Endothelial cell of umbilical vein (primary cell): ENCODE results near the gene UBAC1. TPM values are rescaled to one million over a fixed set of nuclear protein-coding genes. Genes with fewer than 3 reads are reported as not detected.

Source experiments
- BruUV-seq: library from RNA; stranded (reverse); fragments of 400-500 nt; replicated peaks from 2 replicates; lab custom pipeline; 2021; lab: Mats Ljungman, UMichigan
- CTCF ChIA-PET: fragments of 300-600, 350-600 bp; sonication (Branson Sonifier 250); formaldehyde crosslinking; loops from one replicate; lab custom pipeline; 2021; ENCODE audit warnings: antibody characterized with exemption, inconsistent platforms; lab: Charles Lee
- POLR2A ChIA-PET: fragments of 300-600, 350-600 bp; sonication (Branson Sonifier 250); formaldehyde crosslinking; loops from one replicate; lab custom pipeline; 2021; ENCODE audit warnings: antibody characterized with exemption, inconsistent platforms; lab: Charles Lee
- DNase-seq: peaks from one replicate; pipeline ENCODE4 v3.0.0-alpha.2; 2011; ENCODE audit warnings: low read depth, low spot score
- FAIRE-seq: peaks from 2 replicates; lab custom pipeline; 2011; peaks lifted over from hg19 to GRCh38; lab: Jason Lieb, UNC
- H2AFZ ChIP-seq: 2 replicates; pipeline ENCODE4 v1.6.0; 2012; ENCODE audit warnings: low read depth, low read length, control low read depth, inconsistent platforms
- H3K27ac ChIP-seq: 2 replicates; pipeline ENCODE4 v1.5.1; 2011; ENCODE audit warnings: low read depth, mild to moderate bottlenecking, control low read depth, low read length, moderate library complexity; ENCODE audit not compliant: insufficient read depth
- H3K27me3 ChIP-seq, 2 experiments: 2 replicates each; pipeline versions ENCODE4 v1.6.0 to v1.6.1; 2011; ENCODE audit warnings: low read length in 2 of 2, mixed read lengths in 1 of 2; ENCODE audit not compliant: control insufficient read depth in 2 of 2, insufficient read depth in 2 of 2
- H3K36me3 ChIP-seq, 2 experiments: 2 replicates in 1 of 2; 3 replicates in 1 of 2; pipeline ENCODE4 v1.5.1; 2011; ENCODE audit warnings: low read length in 2 of 2, mild to moderate bottlenecking in 1 of 2, moderate library complexity in 1 of 2; ENCODE audit not compliant: control insufficient read depth in 2 of 2, insufficient read depth in 2 of 2; ENCODE audit errors: extremely low read depth in 1 of 2
- H3K4me1 ChIP-seq: 3 replicates; pipeline ENCODE4 v1.5.1; 2011; ENCODE audit warnings: mild to moderate bottlenecking, low read length; ENCODE audit not compliant: control insufficient read depth, insufficient read depth; ENCODE audit errors: extremely low read depth
- H3K4me2 ChIP-seq: 2 replicates; pipeline ENCODE4 v1.6.1; 2011; ENCODE audit warnings: low read length, control low read depth, mixed read lengths; ENCODE audit not compliant: insufficient read depth
- H3K4me3 ChIP-seq, 3 experiments: fragments of 200-600 bp in 1 of 3; sonication (generic), shearing (Covaris generic) in 1 of 3; replicated peaks in 1 of 3; 2 replicates each; pipeline ENCODE4 v1.5.1; 2011 to 2016; ENCODE audit warnings: control low read depth in 3 of 3, low read length in 3 of 3, mild to moderate bottlenecking in 2 of 3, inconsistent platforms in 1 of 3, low read depth in 1 of 3, moderate library complexity in 1 of 3; ENCODE audit not compliant: insufficient read depth in 1 of 3
- H3K79me2 ChIP-seq: 2 replicates; pipeline ENCODE4 v1.6.0; 2012; ENCODE audit warnings: low read length, inconsistent platforms; ENCODE audit not compliant: control insufficient read depth, insufficient read depth
- H3K9ac ChIP-seq: replicated peaks from 2 replicates; pipeline ENCODE3; 2011; ENCODE audit warnings: low read length, control low read depth; ENCODE audit not compliant: insufficient read depth; ENCODE audit errors: extremely low read depth
- H3K9me1 ChIP-seq: replicated peaks from 3 replicates; pipeline ENCODE4 v1.6.0; 2011; ENCODE audit warnings: mild to moderate bottlenecking, low read length; ENCODE audit not compliant: control insufficient read depth, insufficient read depth; ENCODE audit errors: extremely low read depth
- H3K9me3 ChIP-seq: replicated peaks from 2 replicates; pipeline ENCODE4 v1.5.1; 2012; ENCODE audit warnings: low read length, inconsistent platforms; ENCODE audit not compliant: control insufficient read depth, insufficient read depth
- H4K20me1 ChIP-seq: replicated peaks from 2 replicates; pipeline ENCODE3; 2011; ENCODE audit warnings: mild to moderate bottlenecking, low read length; ENCODE audit not compliant: control insufficient read depth, insufficient read depth; ENCODE audit errors: extremely low read depth
- CTCF ChIP-seq, 2 donors: IDR thresholded peaks; 1 replicate in 1 of 2; 2 replicates in 1 of 2; pipeline ENCODE4 v1.5.1; 2011; ENCODE audit warnings: low read length in 2 of 2, mild to moderate bottlenecking in 2 of 2, moderate library complexity in 2 of 2, control low read depth in 1 of 2, inconsistent platforms in 1 of 2, low read depth in 1 of 2; ENCODE audit not compliant: insufficient read depth in 1 of 2; ENCODE audit errors: extremely low read depth in 1 of 2
- EZH2 ChIP-seq: IDR thresholded peaks from 2 replicates; pipeline ENCODE4 v1.6.1; 2012; ENCODE audit warnings: borderline replicate concordance, low read depth, mild to moderate bottlenecking, moderate library complexity, low read length, inconsistent platforms; ENCODE audit not compliant: severe bottlenecking
- FOS ChIP-seq: IDR thresholded peaks from 2 replicates; pipeline ENCODE4 v1.6.1; 2011; ENCODE audit warnings: mild to moderate bottlenecking, low read length, moderate library complexity, borderline replicate concordance; ENCODE audit not compliant: insufficient read depth
- GATA2 ChIP-seq: IDR thresholded peaks from 2 replicates; pipeline ENCODE4 v1.7.0; 2011; ENCODE audit warnings: low read depth, mild to moderate bottlenecking, moderate library complexity, mixed read lengths, low read length; ENCODE audit not compliant: insufficient read length, insufficient read depth
- JUN ChIP-seq: IDR thresholded peaks from 2 replicates; pipeline ENCODE4 v1.6.1; 2011; ENCODE audit warnings: borderline replicate concordance, low read depth; ENCODE audit not compliant: insufficient read length, insufficient read depth
- MAX ChIP-seq: IDR thresholded peaks from 2 replicates; pipeline ENCODE4 v1.6.1; 2011; ENCODE audit not compliant: insufficient read depth, insufficient read length
- MYC ChIP-seq: IDR thresholded peaks from one replicate; pipeline ENCODE4 v1.6.1; 2011; ENCODE audit warnings: mild to moderate bottlenecking, low read depth, low read length
- POLR2A ChIP-seq: IDR thresholded peaks from 2 replicates; pipeline ENCODE4 v1.6.1; 2012; ENCODE audit warnings: low read depth, mild to moderate bottlenecking, control low read depth, low read length
- POLR2AphosphoS5 ChIP-seq: IDR thresholded peaks from 2 replicates; pipeline ENCODE4 v1.6.1; 2012; ENCODE audit warnings: low read depth, mild to moderate bottlenecking, control low read depth, low read length, moderate library complexity; ENCODE audit not compliant: insufficient read depth
- dilution Hi-C: fragments of 300-500 bp; cut with MboI; formaldehyde crosslinking; loops from one replicate; pipeline ENCODE4 v1.15.0; 2019; ENCODE audit warnings: low sequenced_read_pairs; ENCODE audit not compliant: extremely low pct_ligation_motif_present
- intact Hi-C: fragments of 100-400 bp; cut with micrococcal nuclease; formaldehyde crosslinking; loops from one replicate; pipeline ENCODE4 v1.10.0; 2022
- polyA plus RNA-seq, 4 experiments: library from polyadenylated mRNA; depleted of rRNA in 3 of 4; stranded (reverse) in 3 of 4; unstranded in 1 of 4; fragments of >200 nt; gene quantifications; 2 replicates each; pipeline versions ENCODE4 v1.2.1 to v1.2.3, GENCODE V29; 2011 to 2012; ENCODE audit warnings: missing spikeins in 1 of 4
- total RNA-seq: library from RNA; stranded (reverse); gene quantifications from 2 replicates; pipeline ENCODE4 v1.2.3, GENCODE V29; 2021

The UBAC1 gene
- total and polyA plus RNA-seq, 2 donors (not counting 3 experiments of a cell fraction or from before 2014, with no cell fraction given) = 39.5 to 56.7 TPM

- no peak overlapping the region for H3K9ac ChIP-seq
- peak; percentile 71 for DNase-seq
- no TSS peak for BruUV-seq
Observed at GRCh38 chr9:136007276-136007933, 46.2 kb upstream of the UBAC1 start.

More at GRCh38 chr9:136007276-136007933, 46.2 kb upstream of the UBAC1 start:
- peak; percentile 57 for FAIRE-seq
- Histone ChIP-seq H3K27ac (peak overlapping the region; percentile 83), H3K4me2 (no peak overlapping the region), H4K20me1 (no peaks in the 10 kb centered on the region), H3K4me3 (no peak overlapping the region), H2AFZ (no peak overlapping the region), H3K9me1 (no peaks in the 10 kb centered on the region), H3K4me1 (peaks cover 50% of the 10 kb centered on the region), H3K27me3 (no peaks in the 10 kb centered on the region), H3K36me3 (no peaks in the 10 kb centered on the region), H3K9me3 (no peaks in the 10 kb centered on the region), H3K79me2 (no peaks in the 10 kb centered on the region)
- dilution Hi-C loops (no loop called here), intact Hi-C loops (loop anchor here (5.0 kb wide), 1 partner anchor 110 kb away; the partner anchor contains the start of gene TMEM250)
- ChIA-PET CTCF (interaction anchor here (1.0 to 1.4 kb wide), 5 partner anchors 10 to 82 kb away, joined by 3 to 5 read pairs (median 4); no protein-coding TSS in a partner anchor), POLR2A (no interaction called here)
- TF ChIP-seq MYC (no peak), MAX (no peak), FOS (no peak), GATA2 (no peak), POLR2A (no peak), POLR2AphosphoS5 (no peak), EZH2 (no peak), CTCF (IDR thresholded peaks at IDR 0.05; ENCODE audit: extremely low read depth in 1 of 2, insufficient read depth in 1 of 2, low read depth in 1 of 2, low read length in 2 of 2) (no peak), JUN (no peak)
